Suprapubic skin (tissue), 4 donors: ENCODE data around the gene STRADB.

Source experiments
- CTCF ChIP-seq, 2 donors: fragments of 200-600 bp in 1 of 2; fragments of 450-650 bp in 1 of 2; sonication (generic) in 1 of 2; IDR thresholded peaks; one replicate each; pipeline ENCODE4 v1.5.1; 2016 to 2019; ENCODE audit warnings: antibody characterized with exemption in 2 of 2, mild to moderate bottlenecking in 1 of 2, moderate library complexity in 1 of 2
- POLR2A ChIP-seq, 2 donors: fragments of 450-650 bp; IDR thresholded peaks; one replicate each; pipeline ENCODE4 v1.6.1; 2017; ENCODE audit warnings: antibody characterized with exemption in 2 of 2, mild to moderate bottlenecking in 2 of 2, moderate library complexity in 2 of 2
- POLR2AphosphoS5 ChIP-seq, 3 donors: sonication (generic); formaldehyde crosslinking; IDR thresholded peaks; one replicate each; pipeline ENCODE4 v1.6.1; 2017; ENCODE audit warnings: antibody characterized with exemption in 3 of 3

- TF ChIP-seq CTCF (IDR thresholded peaks at IDR 0.05): no peak
- TF ChIP-seq POLR2A (IDR thresholded peaks at IDR 0.05): no peak
- TF ChIP-seq POLR2AphosphoS5 (IDR thresholded peaks at IDR 0.05): no peak
These were observed 20.3 kb downstream of the STRADB start for GRCh38 chr2:201471732-201472393.
